Esophagus squamous epithelium (tissue), 5 donors: ENCODE data around the gene GALNTL6. TPM values are rescaled to one million over a fixed set of nuclear protein-coding genes. Genes with fewer than 3 reads are reported as not detected.

ENCODE experiments used
- DNase-seq: peaks from one replicate; lab custom pipeline; 2025; lab: John Stamatoyannopoulos, UW
- H3K27ac ChIP-seq, 4 donors: fragments of 200-600 bp; sonication (generic); one replicate each; pipeline ENCODE4 v1.5.1; 2016 to 2019; ENCODE audit warnings: mild to moderate bottlenecking in 1 of 4
- H3K27me3 ChIP-seq, 4 donors: fragments of 200-600 bp; sonication (generic); 1 replicate in 3 of 4; 2 replicates in 1 of 4; pipeline versions ENCODE4 v1.5.1 to v1.6.0; 2017 to 2021; ENCODE audit warnings: antibody characterized with exemption in 1 of 4
- H3K36me3 ChIP-seq, 3 donors: fragments of 200-600 bp; sonication (generic); one replicate each; pipeline ENCODE4 v1.5.1; 2016 to 2019
- H3K4me1 ChIP-seq, 3 donors: fragments of 200-600 bp; sonication (generic); one replicate each; pipeline ENCODE4 v1.5.1; 2017 to 2019
- H3K4me3 ChIP-seq, 4 donors: fragments of 200-600 bp; sonication (generic); 1 replicate in 3 of 4; 2 replicates in 1 of 4; pipeline ENCODE4 v1.5.1; 2016 to 2019; ENCODE audit warnings: mild to moderate bottlenecking in 2 of 4, moderate library complexity in 1 of 4
- H3K9me3 ChIP-seq, 3 donors: fragments of 200-600 bp; sonication (generic); one replicate each; pipeline ENCODE4 v1.5.1; 2016 to 2019
- CTCF ChIP-seq, 6 experiments: fragments of 450-650 bp in 4 of 6; fragments of 200-600 bp in 2 of 6; sonication (generic) in 2 of 6; IDR thresholded peaks; one replicate each; pipeline ENCODE4 v1.5.1; 2016 to 2019; ENCODE audit warnings: antibody characterized with exemption in 6 of 6, mild to moderate bottlenecking in 4 of 6, moderate library complexity in 4 of 6
- POLR2A ChIP-seq, 4 donors: fragments of 450-650 bp; IDR thresholded peaks; one replicate each; pipeline ENCODE4 v1.6.1; 2017; ENCODE audit warnings: antibody characterized with exemption in 4 of 4, mild to moderate bottlenecking in 4 of 4, moderate library complexity in 3 of 4
- WGBS, 2 donors: methylation state at CpG; one replicate each; pipeline ENCODE4 v1.1.5; 2018; 5-methylcytosine and 5-hydroxymethylcytosine counted together
- intact Hi-C: fragments of 100-400 bp; cut with DNase I; formaldehyde crosslinking; loops from one replicate; pipeline ENCODE4 v1.15.0; 2022
- total RNA-seq, 4 donors: library from RNA; depleted of rRNA; stranded (reverse); fragments of >200 nt; gene quantifications; one replicate each; pipeline ENCODE4 v1.1.0, GENCODE V29; 2016
- donor health status: DM: yes; HTN: yes; CAD: no.

The GALNTL6 gene
- total RNA-seq, 4 donors from 2014 or later: 0.12 TPM; not detected in 3

DNA sequence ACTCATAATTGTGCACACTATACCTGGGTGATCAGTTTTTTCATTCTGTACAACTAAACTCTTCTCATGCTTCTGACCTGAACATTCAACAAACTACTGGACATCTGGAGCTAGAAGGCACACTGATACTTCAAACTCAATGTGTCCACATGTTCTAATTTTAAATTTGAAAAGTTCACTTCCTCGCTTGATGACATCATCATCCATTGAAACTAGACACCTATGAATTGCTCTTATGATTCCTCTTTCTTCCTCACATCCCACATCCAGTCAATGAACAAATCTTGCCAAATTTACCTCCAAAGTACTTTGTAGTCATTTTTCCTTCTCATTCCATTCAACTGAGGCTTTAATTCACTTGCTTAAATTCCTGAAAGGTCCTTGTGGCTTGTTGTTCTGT lies 549.4 kb downstream of the GALNTL6 start:
- WGBS, 2 donors: 68 to 88% methylated on average over 1 of the region's 1 CpG
- no peaks in the 10 kb centered on the region for H3K4me1 ChIP-seq
- H3K9me3 ChIP-seq: no peaks in the 10 kb centered on the region
- no peak overlapping the region for H3K4me3 ChIP-seq
- H3K36me3 ChIP-seq: no peaks in the 10 kb centered on the region
- DNase-seq: no peak
- H3K27ac ChIP-seq: no peak overlapping the region
- intact Hi-C loops: no loop called here
- no peak for TF ChIP-seq POLR2A (IDR thresholded peaks at IDR 0.05)
- TF ChIP-seq CTCF (IDR thresholded peaks at IDR 0.05): no peak
- no peaks in the 10 kb centered on the region for H3K27me3 ChIP-seq

DNA sequence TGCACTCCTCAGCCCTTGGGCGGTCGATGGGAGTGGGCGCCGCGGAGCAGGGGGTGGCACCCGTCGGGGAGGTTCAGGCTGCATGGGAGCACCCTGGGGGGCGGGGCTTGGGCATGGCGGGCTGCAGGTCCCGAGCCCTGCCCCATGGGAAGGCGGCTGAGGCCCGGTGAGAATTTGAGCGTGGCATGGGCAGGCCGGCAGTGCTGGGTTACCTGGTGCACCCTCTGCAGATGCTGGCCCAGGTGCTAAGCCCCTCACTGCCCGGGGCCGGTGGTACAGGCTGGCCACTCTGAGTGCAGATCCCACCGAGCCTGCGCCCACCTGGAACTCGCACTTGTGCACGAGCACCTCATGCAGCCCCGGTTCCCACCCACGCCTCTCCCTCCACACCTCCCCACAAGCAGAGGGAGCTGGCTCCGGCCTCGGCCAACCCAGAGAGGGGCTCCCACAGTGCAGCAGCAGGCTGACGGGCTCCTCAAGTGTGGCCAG lies 556.3 kb downstream of the GALNTL6 start:
- Histone ChIP-seq H3K4me3 (no peak overlapping the region), H3K4me1 (no peaks in the 10 kb centered on the region), H3K27me3 (no peaks in the 10 kb centered on the region), H3K36me3 (no peaks in the 10 kb centered on the region), H3K9me3 (peaks cover 0 to 17% (median 5%) of the 10 kb centered on the region in 3 donors), H3K27ac (no peak overlapping the region)
- WGBS, 2 donors: 60 to 88% methylated on average over 1 to 5 of the region's 25 CpGs
- TF ChIP-seq CTCF (IDR thresholded peaks at IDR 0.05) (no peak), POLR2A (IDR thresholded peaks at IDR 0.05) (no peak)
- DNase-seq: no peak
- intact Hi-C loops: no loop called here

GRCh38 chr4:172377486-172378140 lies 564.4 kb downstream of the GALNTL6 start:
- no peak overlapping the region for H3K27ac ChIP-seq
- intact Hi-C loops: no loop called here
- H3K27me3 ChIP-seq: no peaks in the 10 kb centered on the region
- peaks cover 0 to 18% (median 6%) of the 10 kb centered on the region in 3 donors for H3K9me3 ChIP-seq
- DNase-seq: no peak
- no peak overlapping the region for H3K4me3 ChIP-seq
- no peak for TF ChIP-seq POLR2A (IDR thresholded peaks at IDR 0.05)
- no peak for TF ChIP-seq CTCF (IDR thresholded peaks at IDR 0.05)
- H3K36me3 ChIP-seq: no peaks in the 10 kb centered on the region
- H3K4me1 ChIP-seq: no peaks in the 10 kb centered on the region
- 80 to 87% methylated on average over 3 to 8 of the region's 27 CpGs for WGBS, 2 donors

DNA sequence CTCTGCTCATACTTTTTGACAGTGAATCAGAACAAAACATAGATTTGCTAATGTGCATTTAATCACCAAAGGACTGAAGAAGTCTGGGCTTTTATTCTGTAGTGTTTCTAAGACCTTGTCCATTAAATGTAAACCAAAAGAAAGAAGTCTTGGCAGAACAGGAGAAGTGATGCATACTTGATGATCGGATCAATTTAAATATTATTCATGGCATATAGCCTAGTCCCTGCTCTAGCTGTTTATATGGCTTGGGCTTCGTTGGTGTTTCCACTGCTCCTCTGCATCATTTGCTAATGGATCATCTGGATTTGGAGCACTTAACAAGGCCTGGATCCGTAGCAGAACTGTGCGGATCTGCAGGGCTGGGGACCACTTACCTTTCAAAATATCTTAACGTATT lies 566.6 kb downstream of the GALNTL6 start:
- TF ChIP-seq CTCF (IDR thresholded peaks at IDR 0.05): no peak
- Histone ChIP-seq H3K36me3 (no peaks in the 10 kb centered on the region), H3K4me1 (no peaks in the 10 kb centered on the region), H3K27ac (no peak overlapping the region), H3K27me3 (no peaks in the 10 kb centered on the region), H3K9me3 (peaks cover 0 to 18% (median 6%) of the 10 kb centered on the region in 3 donors), H3K4me3 (no peak overlapping the region)
- intact Hi-C loops: no loop called here
- DNase-seq: no peak
- 59 to 68% methylated on average over 5 of the region's 5 CpGs for WGBS, 2 donors

DNA sequence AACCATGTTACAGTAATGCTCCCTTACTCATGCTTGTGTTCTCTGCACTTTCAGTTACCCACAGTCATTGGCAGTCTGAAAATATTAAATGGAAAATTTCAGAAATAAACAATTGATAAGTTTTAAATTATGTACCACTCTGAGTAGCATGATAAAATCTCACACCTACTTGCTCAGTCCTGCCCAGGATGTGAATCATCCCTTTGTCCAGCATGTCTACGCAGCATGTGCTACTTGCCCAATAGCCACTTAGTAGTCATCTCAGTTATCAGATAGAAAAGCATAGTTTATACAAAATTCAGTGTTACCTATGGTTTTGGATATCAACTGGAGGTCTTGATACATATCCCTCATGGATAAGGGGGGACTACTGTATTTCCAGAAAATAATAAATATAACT lies 577.1 kb downstream of the GALNTL6 start:
- no peak overlapping the region for H3K27ac ChIP-seq
- intact Hi-C loops: no loop called here
- H3K27me3 ChIP-seq: no peaks in the 10 kb centered on the region
- TF ChIP-seq POLR2A (IDR thresholded peaks at IDR 0.05) (no peak), CTCF (IDR thresholded peaks at IDR 0.05) (no peak)
- WGBS, 2 donors: 57 to 67% methylated on average over 1 of the region's 1 CpG
- no peak for DNase-seq
- H3K4me1 ChIP-seq: no peaks in the 10 kb centered on the region
- H3K4me3 ChIP-seq: no peak overlapping the region
- H3K36me3 ChIP-seq: no peaks in the 10 kb centered on the region
- no peaks in the 10 kb centered on the region for H3K9me3 ChIP-seq
